GM23338 (cell line): ENCODE data around the gene WDR44. TPM values are rescaled to one million over a fixed set of nuclear protein-coding genes. Genes with fewer than 3 reads are reported as not detected.

ENCODE experiments used
- ATAC-seq: fragments of 200-7000 bp; cut with Tn5 transposase; 3 replicates; pipeline ENCODE4 v1.9.1; 2020
- DNase-seq: peaks from one replicate; pipeline ENCODE4 v3.0.0-alpha.2; 2015; ENCODE audit warnings: low spot score
- H2AFZ ChIP-seq: fragments of 200-600 bp; sonication (generic); 2 replicates; pipeline ENCODE4 v1.8.0; 2016; ENCODE audit warnings: antibody characterized with exemption, mild to moderate bottlenecking, moderate library complexity
- H3F3A ChIP-seq: fragments of 200-600 bp; sonication (generic); replicated peaks from 2 replicates; pipeline ENCODE4 v1.8.0; 2017; ENCODE audit warnings: antibody characterized with exemption, mixed run types, low read depth
- H3K27ac ChIP-seq: fragments of 200-600 bp; sonication (generic); 2 replicates; pipeline ENCODE4 v1.6.1; 2016; ENCODE audit warnings: low read depth
- H3K27me3 ChIP-seq: fragments of 200-600 bp; sonication (generic); 2 replicates; pipeline ENCODE4 v1.8.0; 2016; ENCODE audit warnings: mild to moderate bottlenecking, mixed run types, moderate library complexity; ENCODE audit not compliant: insufficient read depth
- H3K36me3 ChIP-seq: fragments of 200-600 bp; sonication (generic); 2 replicates; pipeline ENCODE4 v1.8.0; 2016; ENCODE audit warnings: mild to moderate bottlenecking; ENCODE audit not compliant: insufficient read depth
- H3K4me1 ChIP-seq: fragments of 200-600 bp; sonication (generic); 2 replicates; pipeline ENCODE4 v1.8.0; 2016; ENCODE audit warnings: mild to moderate bottlenecking, moderate library complexity; ENCODE audit not compliant: insufficient read depth
- H3K4me2 ChIP-seq: fragments of 200-600 bp; sonication (generic); 2 replicates; pipeline ENCODE4 v1.7.1; 2017; ENCODE audit warnings: mixed run types
- H3K4me3 ChIP-seq: fragments of 200-600 bp; sonication (generic); 2 replicates; pipeline ENCODE4 v1.6.1; 2016; ENCODE audit warnings: mixed run types
- H3K79me2 ChIP-seq: fragments of 200-600 bp; sonication (generic); replicated peaks from 2 replicates; pipeline ENCODE4 v1.8.0; 2017; ENCODE audit warnings: mild to moderate bottlenecking; ENCODE audit not compliant: insufficient read depth
- H3K9me2 ChIP-seq: fragments of 200-600 bp; sonication (generic); 2 replicates; pipeline ENCODE4 v1.8.0; 2017; ENCODE audit not compliant: insufficient read depth
- H4K20me1 ChIP-seq: fragments of 200-600 bp; sonication (generic); replicated peaks from 2 replicates; pipeline ENCODE4 v1.8.0; 2017; ENCODE audit warnings: mild to moderate bottlenecking; ENCODE audit not compliant: insufficient read depth
- H3K27ac Mint-ChIP-seq: 2 replicates; pipeline ENCODE4 v1.8.0; 2020; ENCODE audit warnings: inconsistent platforms, mild to moderate bottlenecking, moderate library complexity, mixed read lengths
- H3K27me3 Mint-ChIP-seq: 3 replicates; pipeline ENCODE4 v1.8.0; 2022; ENCODE audit warnings: low read depth, mild to moderate bottlenecking, moderate library complexity, mixed read lengths, inconsistent platforms; ENCODE audit not compliant: insufficient read depth, poor library complexity
- H3K36me3 Mint-ChIP-seq: 3 replicates; pipeline ENCODE4 v1.8.0; 2021; ENCODE audit warnings: low read depth, mild to moderate bottlenecking, inconsistent platforms, moderate library complexity, mixed read lengths
- H3K4me1 Mint-ChIP-seq: 3 replicates; pipeline ENCODE4 v1.8.0; 2020; ENCODE audit warnings: mild to moderate bottlenecking, inconsistent platforms, mixed read lengths
- H3K4me3 Mint-ChIP-seq: 3 replicates; pipeline ENCODE4 v1.8.0; 2021; ENCODE audit warnings: moderate library complexity, mild to moderate bottlenecking, inconsistent platforms, mixed read lengths
- H3K9me3 Mint-ChIP-seq: 3 replicates; pipeline ENCODE4 v1.8.0; 2020; ENCODE audit warnings: moderate library complexity, mild to moderate bottlenecking, inconsistent platforms, mixed read lengths
- CREB1 ChIP-seq: fragments of 250-450 bp; sonication (Bioruptor Pico); IDR thresholded peaks from 2 replicates; pipeline ENCODE4 v1.5.0; 2020; ENCODE audit warnings: low read depth, mild to moderate bottlenecking, moderate library complexity
- CTCF ChIP-seq, 2 experiments: fragments of 200-600 bp in 1 of 2; sonication (generic) in 1 of 2; conservative IDR thresholded peaks; 2 replicates each; pipeline versions ENCODE4 v1.5.1 to v1.6.1; 2016 to 2017; ENCODE audit warnings: antibody characterized with exemption in 2 of 2, low read depth in 2 of 2, mild to moderate bottlenecking in 2 of 2, moderate library complexity in 1 of 2
- EZH2 ChIP-seq: fragments of 200-600 bp; sonication (generic); IDR thresholded peaks from one replicate; pipeline ENCODE4 v1.8.0; 2017; ENCODE audit warnings: antibody characterized with exemption, mild to moderate bottlenecking, low read depth; ENCODE audit not compliant: unreplicated experiment
- EZH2phosphoT487 ChIP-seq: fragments of 200-600 bp; sonication (generic); IDR thresholded peaks from one replicate; pipeline ENCODE4 v1.8.1; 2018; ENCODE audit warnings: antibody characterized with exemption; ENCODE audit not compliant: unreplicated experiment
- JUNB ChIP-seq: IDR thresholded peaks from one replicate; pipeline ENCODE4 v1.6.1; 2016; ENCODE audit warnings: antibody characterized with exemption; ENCODE audit not compliant: unreplicated experiment
- NANOG ChIP-seq: IDR thresholded peaks from 2 replicates; pipeline ENCODE4 v1.6.1; 2016; ENCODE audit warnings: antibody characterized with exemption, borderline replicate concordance
- POLR2AphosphoS5 ChIP-seq: IDR thresholded peaks from 2 replicates; pipeline ENCODE4 v1.6.1; 2016; ENCODE audit warnings: antibody characterized with exemption, low read depth
- REST ChIP-seq: IDR thresholded peaks from one replicate; pipeline ENCODE4 v1.6.1; 2018; ENCODE audit warnings: antibody characterized with exemption; ENCODE audit not compliant: unreplicated experiment
- STAT1 ChIP-seq: IDR thresholded peaks from one replicate; pipeline ENCODE4 v1.6.1; 2016; ENCODE audit warnings: antibody characterized with exemption; ENCODE audit not compliant: unreplicated experiment
- ZNF114 ChIP-seq: fragments of 250-450 bp; sonication (Bioruptor Pico); IDR thresholded peaks from 2 replicates; pipeline ENCODE4 v1.5.0; 2020; ENCODE audit warnings: mild to moderate bottlenecking, moderate library complexity
- ZNF331 ChIP-seq: fragments of 250-450 bp; sonication (Bioruptor Pico); IDR thresholded peaks from 2 replicates; pipeline ENCODE4 v1.5.0; 2020; ENCODE audit warnings: low read depth, mild to moderate bottlenecking, moderate library complexity
- ZNF462 ChIP-seq: fragments of 250-450 bp; sonication (Bioruptor Pico); IDR thresholded peaks from 2 replicates; pipeline ENCODE4 v1.5.0; 2020; ENCODE audit warnings: mild to moderate bottlenecking, moderate library complexity
- polyA plus RNA-seq: library from polyadenylated mRNA; unstranded; fragments of >200 nt; fragmentation: Nextera tagmentation; extraction: Ambion mirVana; gene quantifications from 2 replicates; pipeline ENCODE4 v1.2.1, GENCODE V29; 2016
- total RNA-seq: library from RNA; depleted of rRNA; stranded (reverse); fragments of >200 nt; shearing (Covaris generic); gene quantifications from 2 replicates; pipeline ENCODE4 v1.2.3, GENCODE V29; 2014
- TF ChIP-seq, protein P1 (sequence below): IDR thresholded peaks from 2 replicates; pipeline ENCODE4 v1.6.1; 2016; ENCODE audit warnings: antibody characterized with exemption

The WDR44 gene
- total and polyA plus RNA-seq, 2 experiments from 2014 or later = 17.5 to 21.0 TPM

DNA sequence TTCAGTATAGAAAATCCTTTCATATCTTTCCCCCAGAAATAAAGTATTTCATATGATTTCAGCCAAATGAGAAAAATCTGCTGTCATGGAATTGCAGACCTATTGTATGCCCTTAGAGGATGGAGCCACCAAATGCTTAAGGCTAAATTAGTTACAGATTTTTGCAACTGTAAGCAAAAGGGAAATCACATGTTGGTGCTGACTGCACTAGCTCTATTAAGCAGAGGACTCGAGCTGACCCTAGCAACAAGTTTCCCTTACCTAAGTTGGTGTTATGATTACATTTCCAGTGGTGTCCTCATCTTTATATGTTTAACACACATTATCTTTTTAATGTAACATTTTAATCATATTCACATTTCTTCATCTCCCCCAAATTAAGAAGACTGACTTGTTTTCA, 91.4 kb downstream of the WDR44 start:
- no peak overlapping the region for H3K27ac Mint-ChIP-seq
- H3F3A ChIP-seq = no peaks in the 10 kb centered on the region
- H3K9me2 ChIP-seq = no peaks in the 10 kb centered on the region

More for the DNA sequence above, 91.4 kb downstream of the WDR44 start:
- H3K4me3 ChIP-seq = no peak overlapping the region
- H3K79me2 ChIP-seq = no peaks in the 10 kb centered on the region
- no peaks in the 10 kb centered on the region for H4K20me1 ChIP-seq
- H3K9me3 Mint-ChIP-seq = no peaks in the 10 kb centered on the region
- ATAC-seq (no peak), DNase-seq (no peak)
- H3K36me3 ChIP-seq = peaks cover 3% of the 10 kb centered on the region; the same call in 1 of the 2 replicates
- peaks cover 2% of the 10 kb centered on the region for H3K27me3 Mint-ChIP-seq
- H3K4me1 Mint-ChIP-seq = no peaks in the 10 kb centered on the region
- H3K4me3 Mint-ChIP-seq = no peak overlapping the region
- H3K27me3 ChIP-seq = no peaks in the 10 kb centered on the region
- no peaks in the 10 kb centered on the region for H3K4me1 ChIP-seq
- TF ChIP-seq NANOG (no peak), CREB1 (CRISPR knock-in tag) (no peak), EZH2phosphoT487 (no peak), ZNF462 (no peak), POLR2AphosphoS5 (no peak), REST (no peak), CTCF (conservative IDR thresholded peaks at IDR 0.05; ENCODE audit: low read depth in 2 of 2) (no peak), ZNF114 (no peak), ZNF331 (no peak), STAT1 (no peak), EZH2 (no peak), JUNB (no peak)
- TF ChIP-seq, protein P1, sequence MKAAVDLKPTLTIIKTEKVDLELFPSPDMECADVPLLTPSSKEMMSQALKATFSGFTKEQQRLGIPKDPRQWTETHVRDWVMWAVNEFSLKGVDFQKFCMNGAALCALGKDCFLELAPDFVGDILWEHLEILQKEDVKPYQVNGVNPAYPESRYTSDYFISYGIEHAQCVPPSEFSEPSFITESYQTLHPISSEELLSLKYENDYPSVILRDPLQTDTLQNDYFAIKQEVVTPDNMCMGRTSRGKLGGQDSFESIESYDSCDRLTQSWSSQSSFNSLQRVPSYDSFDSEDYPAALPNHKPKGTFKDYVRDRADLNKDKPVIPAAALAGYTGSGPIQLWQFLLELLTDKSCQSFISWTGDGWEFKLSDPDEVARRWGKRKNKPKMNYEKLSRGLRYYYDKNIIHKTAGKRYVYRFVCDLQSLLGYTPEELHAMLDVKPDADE = no peak
- H3K27ac ChIP-seq = no peak overlapping the region
- H3K36me3 Mint-ChIP-seq = peaks cover 46% of the 10 kb centered on the region; the same call in 2 of the 3 replicates
- H2AFZ ChIP-seq = no peak overlapping the region
- H3K4me2 ChIP-seq = no peak overlapping the region
